Choroid plexus epithelial cell (primary cell): Measurements from ENCODE around the gene COPE.

Source experiments
- DNase-seq: peaks from one replicate; pipeline ENCODE4 v3.0.0-alpha.2; 2010; ENCODE audit warnings: low read depth
- H3K4me3 ChIP-seq: 2 replicates; pipeline ENCODE4 v1.5.1; 2011; ENCODE audit warnings: low read depth, mild to moderate bottlenecking, control low read depth, low read length, moderate library complexity
- CTCF ChIP-seq: conservative IDR thresholded peaks from 2 replicates; pipeline ENCODE4 v1.5.1; 2011; ENCODE audit warnings: low read depth, mild to moderate bottlenecking, control low read depth, inconsistent platforms, low read length, moderate library complexity

Gene COPE

GRCh38 chr19:18929311-18929710 lies 10.1 kb upstream of the COPE start:
- TF ChIP-seq CTCF: no peak
- H3K4me3 ChIP-seq: no peak overlapping the region
- DNase-seq: no peak

GRCh38 chr19:18928018-18928805 lies 9.0 kb upstream of the COPE start:
- H3K4me3 ChIP-seq: no peak overlapping the region
- no peak for DNase-seq
- no peak for TF ChIP-seq CTCF

GRCh38 chr19:18924684-18925213 lies 5.6 kb upstream of the COPE start:
- no peak overlapping the region for H3K4me3 ChIP-seq
- TF ChIP-seq CTCF: no peak
- no peak for DNase-seq

- H3K4me3 ChIP-seq: no peak overlapping the region
Measured at GRCh38 chr19:18922228-18922985, 3.2 kb upstream of the COPE start.

GRCh38 chr19:18921593-18921992 lies 2.4 kb upstream of the COPE start:
- no peak for DNase-seq
- H3K4me3 ChIP-seq: no peak overlapping the region
- no peak for TF ChIP-seq CTCF

More at GRCh38 chr19:18922228-18922985, 3.2 kb upstream of the COPE start:
- TF ChIP-seq CTCF: no peak
- no peak for DNase-seq

- peak overlapping the region; percentile 82 for H3K4me3 ChIP-seq
- TF ChIP-seq CTCF: no peak
- DNase-seq: no peak
Measured at GRCh38 chr19:18920400-18920799, 1.2 kb upstream of the COPE start.
